Loucy (cell line): ENCODE data around the gene RNF32.

Source experiments
- CTCF ChIP-seq: fragments of 200-600 bp; sonication (generic); conservative IDR thresholded peaks from 2 replicates; pipeline ENCODE4 v1.5.1; 2014; ENCODE audit warnings: mild to moderate bottlenecking, antibody characterized with exemption, low read length
- EZH2phosphoT487 ChIP-seq: fragments of 200-600 bp; IDR thresholded peaks from 2 replicates; pipeline ENCODE4 v1.6.1; 2018; ENCODE audit warnings: antibody characterized with exemption, mild to moderate bottlenecking, moderate library complexity, borderline replicate concordance

GRCh38 chr7:156655983-156656382, 15.4 kb downstream of the RNF32 start:
- TF ChIP-seq CTCF, result no peak
- no peak for TF ChIP-seq EZH2phosphoT487
